DND-41 (cell line): ENCODE data around the gene ZNF76.

Experiments used
- ATAC-seq: fragments of 200-7000 bp; cut with Tn5 transposase; 3 replicates; pipeline ENCODE4 v1.9.1; 2021; ENCODE audit warnings: low read depth; ENCODE audit not compliant: insufficient read depth
- DNase-seq: peaks from one replicate; pipeline ENCODE4 v3.0.0-alpha.2; 2020
- H2AFZ ChIP-seq: 2 replicates; pipeline ENCODE4 v1.6.0; 2012; ENCODE audit warnings: low read depth, low read length
- H3K27ac ChIP-seq: 2 replicates; pipeline ENCODE4 v1.5.1; 2012; ENCODE audit warnings: low read length, inconsistent platforms
- H3K27me3 ChIP-seq: fragments of 200-600 bp; sonication (generic); 2 replicates; pipeline ENCODE4 v1.6.0; 2012; ENCODE audit warnings: low read length, mild to moderate bottlenecking, inconsistent platforms; ENCODE audit not compliant: insufficient read depth, poor library complexity
- H3K36me3 ChIP-seq: 2 replicates; pipeline ENCODE4 v1.5.1; 2012; ENCODE audit warnings: low read length, inconsistent platforms; ENCODE audit not compliant: insufficient read depth
- H3K4me1 ChIP-seq: 2 replicates; pipeline ENCODE4 v1.5.1; 2012; ENCODE audit warnings: mild to moderate bottlenecking, low read length; ENCODE audit not compliant: insufficient read depth
- H3K4me2 ChIP-seq: 2 replicates; pipeline ENCODE4 v1.6.0; 2012; ENCODE audit warnings: mild to moderate bottlenecking, moderate library complexity, low read length, inconsistent platforms; ENCODE audit not compliant: insufficient read depth
- H3K4me3 ChIP-seq, 2 experiments: fragments of 200-600 bp in 1 of 2; shearing (Covaris generic) in 1 of 2; 2 replicates each; pipeline ENCODE4 v1.5.1; 2012 to 2016; ENCODE audit warnings: inconsistent platforms in 2 of 2, low read length in 2 of 2, mild to moderate bottlenecking in 2 of 2, low read depth in 1 of 2, moderate library complexity in 1 of 2
- H3K79me2 ChIP-seq: 2 replicates; pipeline ENCODE4 v1.6.0; 2012; ENCODE audit warnings: low read length, inconsistent platforms; ENCODE audit not compliant: insufficient read depth
- H3K9ac ChIP-seq: 2 replicates; pipeline ENCODE4 v1.6.0; 2012; ENCODE audit warnings: low read depth, mild to moderate bottlenecking, inconsistent platforms, low read length, moderate library complexity
- H3K9me3 ChIP-seq: 2 replicates; pipeline ENCODE4 v1.5.1; 2012; ENCODE audit warnings: low read length, moderate library complexity, mild to moderate bottlenecking, inconsistent platforms; ENCODE audit not compliant: insufficient read depth, severe bottlenecking
- H4K20me1 ChIP-seq: 2 replicates; pipeline ENCODE4 v1.6.0; 2012; ENCODE audit warnings: low read length; ENCODE audit not compliant: insufficient read depth
- EZH2 ChIP-seq: IDR thresholded peaks from 3 replicates; pipeline ENCODE4 v1.6.1; 2012; ENCODE audit warnings: borderline replicate concordance, low read depth, mild to moderate bottlenecking, moderate library complexity, low read length, inconsistent platforms; ENCODE audit not compliant: severe bottlenecking
- TF ChIP-seq, protein P1 (sequence below): IDR thresholded peaks from 2 replicates; pipeline ENCODE4 v1.5.1; 2012; ENCODE audit warnings: borderline replicate concordance, low read length, moderate library complexity, mild to moderate bottlenecking; ENCODE audit not compliant: poor library complexity, severe bottlenecking; ENCODE audit errors: extremely low read depth

Gene ZNF76

DNA sequence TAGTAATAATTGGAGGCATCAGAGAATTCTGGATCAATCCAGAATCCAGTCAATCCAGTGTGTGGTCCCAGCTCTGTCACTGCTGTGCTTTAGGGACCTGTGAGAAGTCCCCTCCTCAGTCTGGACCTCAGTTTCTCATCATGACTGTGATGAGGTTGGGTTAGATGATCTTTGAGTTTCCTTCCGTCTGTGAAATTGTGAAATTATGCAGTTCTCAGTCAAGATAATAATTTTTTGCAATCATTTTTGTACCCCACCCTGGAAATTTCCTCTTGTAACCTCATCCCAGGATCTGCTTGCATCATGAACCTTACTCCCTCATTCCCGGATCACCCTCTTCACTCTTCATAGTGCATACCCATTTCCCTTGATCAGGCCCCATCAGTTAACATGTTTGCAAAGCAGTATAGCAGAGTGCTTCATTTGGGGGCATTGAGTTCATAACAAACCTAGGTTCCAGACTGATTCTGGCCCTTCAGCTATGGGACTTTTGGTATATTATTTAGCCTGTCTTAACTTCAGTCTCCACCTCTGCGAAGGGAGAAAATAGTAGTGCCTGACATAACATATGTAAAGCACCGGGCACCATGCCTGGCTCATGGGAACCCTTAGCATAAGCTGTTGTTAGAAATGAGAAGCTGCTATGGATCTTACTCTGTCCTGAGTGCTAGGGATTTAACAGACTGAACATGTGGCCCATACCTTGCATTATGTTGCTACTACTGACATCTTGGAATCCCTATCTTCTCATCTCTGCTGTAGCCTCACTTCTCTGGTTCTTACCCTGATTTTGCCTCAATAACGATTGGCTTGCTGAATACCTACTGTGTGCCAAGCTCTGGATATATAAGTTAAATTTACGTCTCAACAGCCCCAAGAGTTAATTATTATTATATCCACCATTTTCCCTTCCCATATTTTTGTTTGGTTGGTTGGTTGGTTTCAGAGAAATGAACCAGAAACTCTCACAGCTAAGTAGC lies 1.3 kb downstream of the ZNF76 start:
- Histone ChIP-seq H3K27ac (peak overlapping the region; percentile 88), H3K79me2 (peaks cover 44% of the 10 kb centered on the region), H3K36me3 (no peaks in the 10 kb centered on the region; the same call in 1 of the 2 replicates), H2AFZ (peak overlapping the region; percentile 93), H3K4me1 (peaks cover 27% of the 10 kb centered on the region), H3K4me2 (peak overlapping the region; percentile 86), H3K9me3 (no peaks in the 10 kb centered on the region), H3K9ac (peak overlapping the region; percentile 91), H3K4me3 (peak overlapping the region; percentile 87 to 99), H4K20me1 (no peaks in the 10 kb centered on the region; the same call in 1 of the 2 replicates), H3K27me3 (no peaks in the 10 kb centered on the region)
- TF ChIP-seq, protein P1, sequence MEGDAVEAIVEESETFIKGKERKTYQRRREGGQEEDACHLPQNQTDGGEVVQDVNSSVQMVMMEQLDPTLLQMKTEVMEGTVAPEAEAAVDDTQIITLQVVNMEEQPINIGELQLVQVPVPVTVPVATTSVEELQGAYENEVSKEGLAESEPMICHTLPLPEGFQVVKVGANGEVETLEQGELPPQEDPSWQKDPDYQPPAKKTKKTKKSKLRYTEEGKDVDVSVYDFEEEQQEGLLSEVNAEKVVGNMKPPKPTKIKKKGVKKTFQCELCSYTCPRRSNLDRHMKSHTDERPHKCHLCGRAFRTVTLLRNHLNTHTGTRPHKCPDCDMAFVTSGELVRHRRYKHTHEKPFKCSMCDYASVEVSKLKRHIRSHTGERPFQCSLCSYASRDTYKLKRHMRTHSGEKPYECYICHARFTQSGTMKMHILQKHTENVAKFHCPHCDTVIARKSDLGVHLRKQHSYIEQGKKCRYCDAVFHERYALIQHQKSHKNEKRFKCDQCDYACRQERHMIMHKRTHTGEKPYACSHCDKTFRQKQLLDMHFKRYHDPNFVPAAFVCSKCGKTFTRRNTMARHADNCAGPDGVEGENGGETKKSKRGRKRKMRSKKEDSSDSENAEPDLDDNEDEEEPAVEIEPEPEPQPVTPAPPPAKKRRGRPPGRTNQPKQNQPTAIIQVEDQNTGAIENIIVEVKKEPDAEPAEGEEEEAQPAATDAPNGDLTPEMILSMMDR: no peak
- DNase-seq: no peak
- ATAC-seq: no peak

DNA sequence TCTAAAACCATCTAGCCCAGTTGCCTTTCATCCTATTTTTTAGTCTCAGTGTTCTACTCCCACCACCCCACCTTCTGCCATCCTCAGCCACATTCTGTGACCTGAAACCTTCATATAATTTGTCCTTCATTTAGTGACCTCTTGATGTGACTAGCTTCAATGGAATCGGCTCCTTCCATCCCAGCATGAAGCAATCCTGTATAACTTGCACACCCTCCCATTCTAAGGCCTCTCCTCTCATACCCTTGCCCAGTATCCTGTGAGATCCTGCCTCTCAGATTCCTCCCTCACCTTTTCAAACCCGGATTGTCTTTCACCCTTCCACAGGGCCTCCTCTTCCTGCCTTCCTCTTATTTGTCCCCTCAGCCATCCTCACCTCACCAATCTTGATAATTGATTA lies 3.1 kb downstream of the ZNF76 start:
- Histone ChIP-seq H2AFZ (no peak overlapping the region), H3K9ac (no peak overlapping the region), H3K9me3 (no peaks in the 10 kb centered on the region), H4K20me1 (peaks cover 3% of the 10 kb centered on the region; the same call in 1 of the 2 replicates), H3K27ac (no peak overlapping the region), H3K4me3 (no peak overlapping the region), H3K4me2 (no peak overlapping the region), H3K79me2 (peaks cover 46% of the 10 kb centered on the region), H3K4me1 (peaks cover 25% of the 10 kb centered on the region), H3K27me3 (no peaks in the 10 kb centered on the region), H3K36me3 (no peaks in the 10 kb centered on the region; the same call in 1 of the 2 replicates)
- TF ChIP-seq, protein P1: no peak
- TF ChIP-seq EZH2: no peak
- ATAC-seq (no peak), DNase-seq (no peak)

DNA sequence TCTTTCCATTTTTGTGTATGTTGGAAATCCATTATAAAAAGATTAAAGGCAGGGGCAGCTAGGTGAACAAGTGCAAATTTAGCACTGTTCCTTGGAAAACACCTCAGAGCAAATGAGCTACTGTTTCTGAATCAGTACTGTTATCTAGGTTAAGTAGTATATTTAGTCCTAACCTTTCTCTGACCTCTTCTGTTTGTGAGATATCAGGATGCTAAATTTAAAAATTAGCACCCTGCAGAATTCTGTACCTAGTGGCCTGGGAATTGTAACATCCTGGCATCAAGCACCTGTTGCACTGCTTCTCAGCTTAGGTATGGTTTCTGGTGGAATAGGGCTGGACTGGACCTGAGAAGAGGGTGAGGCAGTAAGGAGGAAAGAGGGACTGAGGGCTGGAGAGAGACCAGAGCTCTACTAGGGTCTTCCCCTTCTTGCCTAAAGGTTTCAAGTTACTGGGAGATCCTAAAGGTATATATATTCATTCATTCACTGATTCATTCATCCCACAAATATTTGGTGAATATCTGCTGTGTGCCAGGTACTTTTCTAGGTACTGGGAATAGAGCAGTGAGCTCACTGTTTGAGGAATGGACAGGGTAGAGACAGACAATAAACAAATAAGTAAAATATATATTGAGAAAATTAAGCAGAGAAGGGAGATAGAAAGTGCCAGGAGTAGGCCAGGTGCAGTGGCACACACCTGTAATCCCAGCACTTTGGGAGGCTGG lies 5.2 kb downstream of the ZNF76 start:
- no peak overlapping the region for H3K9ac ChIP-seq
- no peak overlapping the region for H3K4me2 ChIP-seq
- peaks cover 14% of the 10 kb centered on the region for H3K4me1 ChIP-seq
- peaks cover 5% of the 10 kb centered on the region; the same call in 1 of the 2 replicates for H4K20me1 ChIP-seq
- ATAC-seq (no peak), DNase-seq (no peak)
- H3K27me3 ChIP-seq: no peaks in the 10 kb centered on the region
- no peaks in the 10 kb centered on the region for H3K9me3 ChIP-seq
- no peak overlapping the region for H2AFZ ChIP-seq
- H3K4me3 ChIP-seq: no peak overlapping the region
- no peaks in the 10 kb centered on the region for H3K36me3 ChIP-seq
- TF ChIP-seq, protein P1: no peak
- TF ChIP-seq EZH2: no peak
- H3K79me2 ChIP-seq: peaks cover 31% of the 10 kb centered on the region
- no peak overlapping the region for H3K27ac ChIP-seq
